ENCODE results near the gene MKX.
"Not testable (repeated sequence)": the region's sequence is repeated elsewhere in the genome, so short reads cannot be mapped to it uniquely, and the experiment has no call there.

The MKX gene

DNA sequence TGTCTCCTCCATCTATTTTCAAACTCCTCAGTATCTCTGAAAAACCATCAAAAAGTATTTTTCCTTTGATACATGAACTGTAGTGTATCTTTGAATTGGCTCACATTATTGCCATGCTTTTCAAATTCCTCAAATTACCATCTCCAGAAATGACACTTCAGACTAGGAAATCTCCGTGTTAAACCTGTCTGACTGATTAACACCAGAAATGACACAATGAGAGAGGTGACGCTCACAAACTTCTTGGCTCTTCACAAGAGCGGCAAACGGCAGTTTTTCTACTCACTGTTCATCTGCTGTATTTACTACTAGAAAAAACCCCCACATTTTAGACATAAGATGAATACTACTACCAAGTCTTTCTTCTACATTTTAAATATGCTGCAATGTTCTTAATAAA lies 56.6 kb downstream of the MKX start:
- Mint-ChIP-seq H3K4me3 (no peak overlapping the region), H3K4me1 (ENCODE audit: low read depth) (no peaks in the 10 kb centered on the region), H3K27me3 (peaks cover 30% of the 10 kb centered on the region), H3K36me3 (ENCODE audit: low read depth) (no peaks in the 10 kb centered on the region), H3K27ac (no peak overlapping the region), H3K9me3 (no peaks in the 10 kb centered on the region)

DNA sequence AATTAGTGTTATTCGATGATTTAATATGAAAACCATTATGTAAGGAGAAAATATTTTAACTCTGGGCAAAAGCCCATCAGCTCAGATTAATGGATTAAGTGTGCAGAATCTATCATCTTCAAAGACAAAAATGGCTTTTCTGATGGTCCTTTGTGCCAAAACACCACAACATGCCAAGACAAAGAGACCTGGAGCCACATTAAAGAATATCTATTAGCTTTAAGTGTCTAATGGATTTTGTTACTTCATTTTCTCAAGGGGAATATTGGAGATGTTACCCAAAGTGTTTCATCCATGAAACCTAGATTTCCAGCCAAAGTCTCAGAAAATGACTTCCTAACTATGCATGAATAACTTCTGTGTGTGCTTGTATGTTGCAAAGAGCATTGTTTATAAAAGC lies 57.3 kb downstream of the MKX start:
- Mint-ChIP-seq H3K27ac (no peak overlapping the region), H3K9me3 (no peaks in the 10 kb centered on the region), H3K4me1 (ENCODE audit: low read depth) (no peaks in the 10 kb centered on the region), H3K27me3 (peaks cover 30% of the 10 kb centered on the region), H3K36me3 (ENCODE audit: low read depth) (no peaks in the 10 kb centered on the region), H3K4me3 (no peak overlapping the region)

- Mint-ChIP-seq H3K4me1 (ENCODE audit: low read depth) (no peaks in the 10 kb centered on the region), H3K27ac (no peak overlapping the region), H3K36me3 (ENCODE audit: low read depth) (no peaks in the 10 kb centered on the region), H3K27me3 (peaks cover 30% of the 10 kb centered on the region), H3K9me3 (no peaks in the 10 kb centered on the region), H3K4me3 (no peak overlapping the region)
Measured at GRCh38 chr10:27687743-27688142, 57.9 kb downstream of the MKX start.

DNA sequence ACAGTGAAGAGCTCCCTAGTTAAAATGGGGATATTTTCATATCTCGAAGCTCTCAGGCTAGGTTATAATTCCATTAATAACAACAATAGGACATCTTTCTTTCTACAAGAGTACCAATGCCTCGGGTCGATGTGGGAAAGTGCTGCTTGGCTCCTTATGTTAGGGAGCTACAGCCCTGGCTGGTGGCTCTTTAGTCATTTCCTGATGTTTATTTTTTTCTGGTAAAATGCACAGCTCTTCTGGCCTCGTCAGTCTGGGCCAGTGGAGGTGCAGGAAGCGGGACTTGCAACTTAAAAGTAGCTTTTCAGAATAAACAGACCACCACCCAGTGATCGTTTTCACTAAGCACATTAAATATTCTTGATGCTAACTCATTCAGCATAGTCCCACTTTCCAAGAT lies 58.3 kb downstream of the MKX start:
- Mint-ChIP-seq H3K27me3 (peaks cover 30% of the 10 kb centered on the region), H3K36me3 (ENCODE audit: low read depth) (no peaks in the 10 kb centered on the region), H3K4me1 (ENCODE audit: low read depth) (no peaks in the 10 kb centered on the region), H3K9me3 (no peaks in the 10 kb centered on the region), H3K4me3 (no peak overlapping the region), H3K27ac (no peak overlapping the region)

- no peaks in the 10 kb centered on the region for H3K4me1 Mint-ChIP-seq (ENCODE audit: low read depth)
- H3K9me3 Mint-ChIP-seq: no peaks in the 10 kb centered on the region
- H3K27ac Mint-ChIP-seq: no peak overlapping the region
- no peaks in the 10 kb centered on the region for H3K36me3 Mint-ChIP-seq (ENCODE audit: low read depth)
- peaks cover 26% of the 10 kb centered on the region for H3K27me3 Mint-ChIP-seq
- no peak overlapping the region for H3K4me3 Mint-ChIP-seq
Measured at GRCh38 chr10:27685681-27686080, 59.9 kb downstream of the MKX start.

GRCh38 chr10:27683226-27683625 lies 62.4 kb downstream of the MKX start:
- Mint-ChIP-seq H3K9me3 (no peaks in the 10 kb centered on the region), H3K27ac (no peak overlapping the region), H3K27me3 (peaks cover 11% of the 10 kb centered on the region), H3K4me3 (no peak overlapping the region), H3K36me3 (ENCODE audit: low read depth) (no peaks in the 10 kb centered on the region), H3K4me1 (ENCODE audit: low read depth) (no peaks in the 10 kb centered on the region)

GRCh38 chr10:27681795-27682194 lies 63.8 kb downstream of the MKX start:
- H3K4me3 Mint-ChIP-seq; H3K27ac Mint-ChIP-seq; H3K36me3 Mint-ChIP-seq (ENCODE audit: low read depth); H3K4me1 Mint-ChIP-seq (ENCODE audit: low read depth); H3K27me3 Mint-ChIP-seq; H3K9me3 Mint-ChIP-seq: not testable (repeated sequence)

- no peak overlapping the region for H3K27ac Mint-ChIP-seq
- H3K4me1 Mint-ChIP-seq (ENCODE audit: low read depth): no peaks in the 10 kb centered on the region
- no peak overlapping the region for H3K4me3 Mint-ChIP-seq
- no peaks in the 10 kb centered on the region for H3K9me3 Mint-ChIP-seq
- H3K27me3 Mint-ChIP-seq: no peaks in the 10 kb centered on the region
- H3K36me3 Mint-ChIP-seq (ENCODE audit: low read depth): no peaks in the 10 kb centered on the region
Measured at GRCh38 chr10:27680691-27681605, 64.7 kb downstream of the MKX start.

GRCh38 chr10:27680006-27680557 lies 65.5 kb downstream of the MKX start:
- Mint-ChIP-seq H3K27me3 (no peaks in the 10 kb centered on the region), H3K36me3 (ENCODE audit: low read depth) (no peaks in the 10 kb centered on the region), H3K4me3 (no peak overlapping the region), H3K9me3 (no peaks in the 10 kb centered on the region), H3K27ac (no peak overlapping the region), H3K4me1 (ENCODE audit: low read depth) (no peaks in the 10 kb centered on the region)

DNA sequence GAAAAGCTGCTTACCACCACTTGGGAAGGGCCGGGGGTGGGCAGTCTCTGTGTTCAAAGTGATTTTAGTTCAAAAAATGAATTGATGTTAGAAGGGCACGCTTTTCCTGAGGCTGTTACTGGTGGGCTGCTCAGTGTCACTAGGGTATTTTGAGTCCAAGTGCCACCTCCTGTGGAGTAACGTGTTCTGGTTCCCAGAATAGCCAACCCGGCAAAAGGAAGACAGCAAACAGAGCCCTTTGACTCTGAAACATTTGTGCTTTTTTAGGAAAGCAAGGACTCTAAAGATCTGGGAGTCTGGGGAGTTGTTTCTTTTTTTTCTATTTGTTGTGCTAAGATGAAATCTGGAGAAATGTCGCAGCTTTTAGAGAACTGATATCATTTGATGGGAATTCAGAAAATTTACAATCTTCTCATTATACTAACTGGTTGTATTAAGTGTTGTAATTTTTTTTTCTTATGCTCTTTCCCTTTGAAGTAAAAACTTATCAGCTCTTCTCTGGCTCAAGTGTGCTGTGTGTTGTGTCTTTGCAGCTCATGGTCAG lies 66.2 kb downstream of the MKX start:
- Mint-ChIP-seq H3K27me3 (no peaks in the 10 kb centered on the region), H3K36me3 (ENCODE audit: low read depth) (no peaks in the 10 kb centered on the region), H3K4me1 (ENCODE audit: low read depth) (no peaks in the 10 kb centered on the region), H3K9me3 (no peaks in the 10 kb centered on the region), H3K27ac (no peak overlapping the region), H3K4me3 (no peak overlapping the region)

DNA sequence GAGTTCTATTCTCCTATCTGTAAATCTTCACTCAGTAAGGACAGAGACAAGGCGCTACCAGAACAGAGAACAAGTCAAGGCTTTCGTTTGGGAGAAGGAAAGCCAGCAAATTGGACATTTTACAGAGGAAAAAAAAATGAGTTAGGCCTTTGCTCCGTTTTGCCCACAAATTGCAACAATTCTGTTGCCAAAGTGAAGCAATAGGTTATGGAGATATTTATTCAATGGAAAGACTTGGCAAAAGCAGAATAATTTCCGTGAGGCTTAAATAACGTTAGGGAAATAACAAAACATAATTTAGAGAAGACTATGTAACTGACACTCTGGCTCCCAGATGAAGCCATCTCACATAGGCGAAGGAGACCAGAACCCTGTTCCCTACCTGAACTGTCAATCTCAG lies 67.5 kb downstream of the MKX start:
- Mint-ChIP-seq H3K4me1 (ENCODE audit: low read depth) (no peaks in the 10 kb centered on the region), H3K4me3 (no peak overlapping the region), H3K36me3 (ENCODE audit: low read depth) (no peaks in the 10 kb centered on the region), H3K27ac (no peak overlapping the region), H3K27me3 (no peaks in the 10 kb centered on the region), H3K9me3 (no peaks in the 10 kb centered on the region)

DNA sequence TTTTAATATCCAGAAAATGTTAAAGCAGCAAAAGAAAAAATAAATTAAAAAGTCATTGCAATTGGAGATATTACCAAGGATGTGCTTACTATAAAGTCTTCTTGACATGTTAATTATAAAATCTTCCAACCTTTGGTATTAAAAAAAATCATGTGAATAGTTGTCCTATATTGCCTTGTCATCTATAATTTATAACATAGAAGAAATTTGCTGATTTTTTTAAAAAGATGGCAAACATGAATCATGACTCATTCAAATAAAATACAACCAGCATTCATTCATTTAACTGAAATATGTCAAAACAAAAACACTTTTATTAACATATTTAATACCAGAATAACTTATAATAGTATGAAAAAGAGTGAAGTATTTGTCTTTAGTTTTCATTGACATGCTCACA lies 72.6 kb downstream of the MKX start:
- Mint-ChIP-seq H3K9me3 (no peaks in the 10 kb centered on the region), H3K27me3 (no peaks in the 10 kb centered on the region), H3K4me1 (ENCODE audit: low read depth) (no peaks in the 10 kb centered on the region), H3K27ac (no peak overlapping the region), H3K36me3 (ENCODE audit: low read depth) (no peaks in the 10 kb centered on the region), H3K4me3 (no peak overlapping the region)

- Mint-ChIP-seq H3K4me1 (ENCODE audit: low read depth) (no peaks in the 10 kb centered on the region), H3K9me3 (no peaks in the 10 kb centered on the region), H3K27ac (no peak overlapping the region), H3K36me3 (ENCODE audit: low read depth) (no peaks in the 10 kb centered on the region), H3K4me3 (no peak overlapping the region), H3K27me3 (no peaks in the 10 kb centered on the region)
Measured at GRCh38 chr10:27671821-27672220, 73.8 kb downstream of the MKX start.

GRCh38 chr10:27664461-27664860 lies 81.2 kb downstream of the MKX start:
- Mint-ChIP-seq H3K27ac (no peak overlapping the region), H3K4me3 (no peak overlapping the region), H3K27me3 (peaks cover 44% of the 10 kb centered on the region), H3K9me3 (no peaks in the 10 kb centered on the region), H3K4me1 (ENCODE audit: low read depth) (no peaks in the 10 kb centered on the region), H3K36me3 (ENCODE audit: low read depth) (no peaks in the 10 kb centered on the region)

DNA sequence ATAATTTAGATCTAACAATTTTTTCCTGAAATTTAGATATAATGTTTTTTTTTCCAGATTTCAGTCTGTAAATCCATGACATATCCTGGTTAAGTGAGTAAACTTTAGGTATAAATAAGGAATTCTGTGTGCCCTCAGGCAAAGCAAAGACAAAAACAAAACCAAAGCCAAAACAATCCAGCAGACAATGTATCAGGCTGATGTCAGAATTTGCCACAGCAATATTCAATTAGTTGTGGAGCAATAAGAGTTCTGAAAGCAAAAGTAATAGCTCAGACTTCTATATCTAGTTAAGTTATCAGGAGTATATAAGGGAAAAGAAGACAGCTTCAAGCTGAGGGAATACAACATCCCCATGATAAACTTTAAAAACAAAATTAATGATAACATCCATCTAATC lies 82.0 kb downstream of the MKX start:
- Mint-ChIP-seq H3K4me3 (no peak overlapping the region), H3K27ac (no peak overlapping the region), H3K9me3 (no peaks in the 10 kb centered on the region), H3K4me1 (ENCODE audit: low read depth) (no peaks in the 10 kb centered on the region), H3K36me3 (ENCODE audit: low read depth) (no peaks in the 10 kb centered on the region), H3K27me3 (peaks cover 44% of the 10 kb centered on the region)

Measured in stimulated activated naive CD8-positive, alpha-beta T cell treated with anti-CD3 and anti-CD28 coated beads, Interleukin-15, Interleukin-2, amounts not matched to agents 100 ng/mL and 50 ng/mL, for 24 hours (primary cell).